Endothelial cell of umbilical vein (primary cell): ENCODE data around the gene PTPN5. TPM values are rescaled to one million over a fixed set of nuclear protein-coding genes. Genes with fewer than 3 reads are reported as not detected.

Experiments used
- BruUV-seq: library from RNA; stranded (reverse); fragments of 400-500 nt; replicated peaks from 2 replicates; lab custom pipeline; 2021; lab: Mats Ljungman, UMichigan
- CTCF ChIA-PET: fragments of 300-600, 350-600 bp; sonication (Branson Sonifier 250); formaldehyde crosslinking; loops from one replicate; lab custom pipeline; 2021; ENCODE audit warnings: antibody characterized with exemption, inconsistent platforms; lab: Charles Lee
- POLR2A ChIA-PET: fragments of 300-600, 350-600 bp; sonication (Branson Sonifier 250); formaldehyde crosslinking; loops from one replicate; lab custom pipeline; 2021; ENCODE audit warnings: antibody characterized with exemption, inconsistent platforms; lab: Charles Lee
- DNase-seq: peaks from one replicate; pipeline ENCODE4 v3.0.0-alpha.2; 2011; ENCODE audit warnings: low read depth, low spot score
- FAIRE-seq: peaks from 2 replicates; lab custom pipeline; 2011; peaks lifted over from hg19 to GRCh38; lab: Jason Lieb, UNC
- H2AFZ ChIP-seq: 2 replicates; pipeline ENCODE4 v1.6.0; 2012; ENCODE audit warnings: low read depth, low read length, control low read depth, inconsistent platforms
- H3K27ac ChIP-seq: 2 replicates; pipeline ENCODE4 v1.5.1; 2011; ENCODE audit warnings: low read depth, mild to moderate bottlenecking, control low read depth, low read length, moderate library complexity; ENCODE audit not compliant: insufficient read depth
- H3K27me3 ChIP-seq, 2 experiments: 2 replicates each; pipeline versions ENCODE4 v1.6.0 to v1.6.1; 2011; ENCODE audit warnings: low read length in 2 of 2, mixed read lengths in 1 of 2; ENCODE audit not compliant: control insufficient read depth in 2 of 2, insufficient read depth in 2 of 2
- H3K36me3 ChIP-seq, 2 experiments: 2 replicates in 1 of 2; 3 replicates in 1 of 2; pipeline ENCODE4 v1.5.1; 2011; ENCODE audit warnings: low read length in 2 of 2, mild to moderate bottlenecking in 1 of 2, moderate library complexity in 1 of 2; ENCODE audit not compliant: control insufficient read depth in 2 of 2, insufficient read depth in 2 of 2; ENCODE audit errors: extremely low read depth in 1 of 2
- H3K4me1 ChIP-seq: 3 replicates; pipeline ENCODE4 v1.5.1; 2011; ENCODE audit warnings: mild to moderate bottlenecking, low read length; ENCODE audit not compliant: control insufficient read depth, insufficient read depth; ENCODE audit errors: extremely low read depth
- H3K4me2 ChIP-seq: 2 replicates; pipeline ENCODE4 v1.6.1; 2011; ENCODE audit warnings: low read length, control low read depth, mixed read lengths; ENCODE audit not compliant: insufficient read depth
- H3K4me3 ChIP-seq, 3 experiments: fragments of 200-600 bp in 1 of 3; sonication (generic), shearing (Covaris generic) in 1 of 3; replicated peaks in 1 of 3; 2 replicates each; pipeline ENCODE4 v1.5.1; 2011 to 2016; ENCODE audit warnings: control low read depth in 3 of 3, low read length in 3 of 3, mild to moderate bottlenecking in 2 of 3, inconsistent platforms in 1 of 3, low read depth in 1 of 3, moderate library complexity in 1 of 3; ENCODE audit not compliant: insufficient read depth in 1 of 3
- H3K79me2 ChIP-seq: 2 replicates; pipeline ENCODE4 v1.6.0; 2012; ENCODE audit warnings: low read length, inconsistent platforms; ENCODE audit not compliant: control insufficient read depth, insufficient read depth
- H3K9ac ChIP-seq: replicated peaks from 2 replicates; pipeline ENCODE3; 2011; ENCODE audit warnings: low read length, control low read depth; ENCODE audit not compliant: insufficient read depth; ENCODE audit errors: extremely low read depth
- H3K9me1 ChIP-seq: replicated peaks from 3 replicates; pipeline ENCODE4 v1.6.0; 2011; ENCODE audit warnings: mild to moderate bottlenecking, low read length; ENCODE audit not compliant: control insufficient read depth, insufficient read depth; ENCODE audit errors: extremely low read depth
- H3K9me3 ChIP-seq: replicated peaks from 2 replicates; pipeline ENCODE4 v1.5.1; 2012; ENCODE audit warnings: low read length, inconsistent platforms; ENCODE audit not compliant: control insufficient read depth, insufficient read depth
- H4K20me1 ChIP-seq: replicated peaks from 2 replicates; pipeline ENCODE3; 2011; ENCODE audit warnings: mild to moderate bottlenecking, low read length; ENCODE audit not compliant: control insufficient read depth, insufficient read depth; ENCODE audit errors: extremely low read depth
- EZH2 ChIP-seq: IDR thresholded peaks from 2 replicates; pipeline ENCODE4 v1.6.1; 2012; ENCODE audit warnings: borderline replicate concordance, low read depth, mild to moderate bottlenecking, moderate library complexity, low read length, inconsistent platforms; ENCODE audit not compliant: severe bottlenecking
- FOS ChIP-seq: IDR thresholded peaks from 2 replicates; pipeline ENCODE4 v1.6.1; 2011; ENCODE audit warnings: mild to moderate bottlenecking, low read length, moderate library complexity, borderline replicate concordance; ENCODE audit not compliant: insufficient read depth
- GATA2 ChIP-seq: IDR thresholded peaks from 2 replicates; pipeline ENCODE4 v1.7.0; 2011; ENCODE audit warnings: low read depth, mild to moderate bottlenecking, moderate library complexity, mixed read lengths, low read length; ENCODE audit not compliant: insufficient read length, insufficient read depth
- JUN ChIP-seq: IDR thresholded peaks from 2 replicates; pipeline ENCODE4 v1.6.1; 2011; ENCODE audit warnings: borderline replicate concordance, low read depth; ENCODE audit not compliant: insufficient read length, insufficient read depth
- MAX ChIP-seq: IDR thresholded peaks from 2 replicates; pipeline ENCODE4 v1.6.1; 2011; ENCODE audit not compliant: insufficient read depth, insufficient read length
- MYC ChIP-seq: IDR thresholded peaks from one replicate; pipeline ENCODE4 v1.6.1; 2011; ENCODE audit warnings: mild to moderate bottlenecking, low read depth, low read length
- POLR2A ChIP-seq: IDR thresholded peaks from 2 replicates; pipeline ENCODE4 v1.6.1; 2012; ENCODE audit warnings: low read depth, mild to moderate bottlenecking, control low read depth, low read length
- POLR2AphosphoS5 ChIP-seq: IDR thresholded peaks from 2 replicates; pipeline ENCODE4 v1.6.1; 2012; ENCODE audit warnings: low read depth, mild to moderate bottlenecking, control low read depth, low read length, moderate library complexity; ENCODE audit not compliant: insufficient read depth
- dilution Hi-C: fragments of 300-500 bp; cut with MboI; formaldehyde crosslinking; loops from one replicate; pipeline ENCODE4 v1.15.0; 2019; ENCODE audit warnings: low sequenced_read_pairs; ENCODE audit not compliant: extremely low pct_ligation_motif_present
- intact Hi-C: fragments of 100-400 bp; cut with micrococcal nuclease; formaldehyde crosslinking; loops from one replicate; pipeline ENCODE4 v1.10.0; 2022
- polyA plus RNA-seq, 4 experiments: library from polyadenylated mRNA; depleted of rRNA in 3 of 4; stranded (reverse) in 3 of 4; unstranded in 1 of 4; fragments of >200 nt; gene quantifications; 2 replicates each; pipeline versions ENCODE4 v1.2.1 to v1.2.3, GENCODE V29; 2011 to 2012; ENCODE audit warnings: missing spikeins in 1 of 4
- total RNA-seq: library from RNA; stranded (reverse); gene quantifications from 2 replicates; pipeline ENCODE4 v1.2.3, GENCODE V29; 2021
- TF ChIP-seq, protein P1 (sequence below), 2 donors: IDR thresholded peaks; 1 replicate in 1 of 2; 2 replicates in 1 of 2; pipeline ENCODE4 v1.5.1; 2011; ENCODE audit warnings: low read length in 2 of 2, mild to moderate bottlenecking in 2 of 2, moderate library complexity in 2 of 2, control low read depth in 1 of 2, inconsistent platforms in 1 of 2, low read depth in 1 of 2; ENCODE audit not compliant: insufficient read depth in 1 of 2; ENCODE audit errors: extremely low read depth in 1 of 2

Gene PTPN5
- total and polyA plus RNA-seq, 2 donors (not counting 3 experiments of a cell fraction or from before 2014, with no cell fraction given) = not detected

GRCh38 chr11:18791969-18792628, 501 bp upstream of the PTPN5 start:
- Histone ChIP-seq H3K27me3 (peaks cover 44 to 66% of the 10 kb centered on the region in 2 experiments), H3K9me3 (no peaks in the 10 kb centered on the region), H4K20me1 (no peaks in the 10 kb centered on the region), H3K9me1 (no peaks in the 10 kb centered on the region), H3K4me2 (no peak overlapping the region), H3K4me3 (no peak overlapping the region), H3K4me1 (no peaks in the 10 kb centered on the region), H3K9ac (no peak overlapping the region), H3K79me2 (no peaks in the 10 kb centered on the region), H3K27ac (no peak overlapping the region), H2AFZ (no peak overlapping the region), H3K36me3 (no peaks in the 10 kb centered on the region)
- ChIA-PET CTCF (interaction anchor here (0.7 kb wide), 1 partner anchor 28 kb away, joined by 3 read pairs; no protein-coding TSS in a partner anchor), POLR2A (no interaction called here)
- FAIRE-seq (no peak), DNase-seq (no peak)
- intact Hi-C loops = no loop called here
- TF ChIP-seq FOS (no peak), EZH2 (no peak), POLR2AphosphoS5 (no peak), JUN (no peak), POLR2A (no peak), MAX (no peak), MYC (no peak), GATA2 (no peak)
- TF ChIP-seq, protein P1, sequence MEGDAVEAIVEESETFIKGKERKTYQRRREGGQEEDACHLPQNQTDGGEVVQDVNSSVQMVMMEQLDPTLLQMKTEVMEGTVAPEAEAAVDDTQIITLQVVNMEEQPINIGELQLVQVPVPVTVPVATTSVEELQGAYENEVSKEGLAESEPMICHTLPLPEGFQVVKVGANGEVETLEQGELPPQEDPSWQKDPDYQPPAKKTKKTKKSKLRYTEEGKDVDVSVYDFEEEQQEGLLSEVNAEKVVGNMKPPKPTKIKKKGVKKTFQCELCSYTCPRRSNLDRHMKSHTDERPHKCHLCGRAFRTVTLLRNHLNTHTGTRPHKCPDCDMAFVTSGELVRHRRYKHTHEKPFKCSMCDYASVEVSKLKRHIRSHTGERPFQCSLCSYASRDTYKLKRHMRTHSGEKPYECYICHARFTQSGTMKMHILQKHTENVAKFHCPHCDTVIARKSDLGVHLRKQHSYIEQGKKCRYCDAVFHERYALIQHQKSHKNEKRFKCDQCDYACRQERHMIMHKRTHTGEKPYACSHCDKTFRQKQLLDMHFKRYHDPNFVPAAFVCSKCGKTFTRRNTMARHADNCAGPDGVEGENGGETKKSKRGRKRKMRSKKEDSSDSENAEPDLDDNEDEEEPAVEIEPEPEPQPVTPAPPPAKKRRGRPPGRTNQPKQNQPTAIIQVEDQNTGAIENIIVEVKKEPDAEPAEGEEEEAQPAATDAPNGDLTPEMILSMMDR (IDR thresholded peaks at IDR 0.05; ENCODE audit: extremely low read depth in 1 of 2, insufficient read depth in 1 of 2, low read depth in 1 of 2, low read length in 2 of 2) = no peak
- dilution Hi-C loops = no loop called here
- BruUV-seq = no TSS peak
